Osteoblast (primary cell): ENCODE data around the gene CHSY1. TPM values are rescaled to one million over a fixed set of nuclear protein-coding genes. Genes with fewer than 3 reads are reported as not detected.
A peak's percentile ranks its signal among the peaks of the same experiment; 100 is the strongest.

Experiments used
- DNase-seq: peaks from one replicate; pipeline ENCODE4 v3.0.0; 2011; ENCODE audit warnings: low spot score, mixed read lengths; ENCODE audit not compliant: insufficient read length; ENCODE audit errors: missing footprints
- H2AFZ ChIP-seq: 2 replicates; pipeline ENCODE4 v1.6.0; 2011; ENCODE audit warnings: mild to moderate bottlenecking, low read length
- H3K27ac ChIP-seq: 2 replicates; pipeline ENCODE4 v1.5.1; 2011; ENCODE audit warnings: mild to moderate bottlenecking, low read depth, low read length, moderate library complexity
- H3K27me3 ChIP-seq: 2 replicates; pipeline ENCODE4 v1.6.0; 2012; ENCODE audit warnings: mild to moderate bottlenecking, control low read depth, inconsistent platforms, low read length, moderate library complexity; ENCODE audit not compliant: insufficient read depth
- H3K36me3 ChIP-seq: 2 replicates; pipeline ENCODE4 v1.5.1; 2011; ENCODE audit warnings: mild to moderate bottlenecking, low read length, control low read depth, moderate library complexity; ENCODE audit not compliant: insufficient read depth
- H3K4me1 ChIP-seq: 2 replicates; pipeline ENCODE4 v1.5.1; 2011; ENCODE audit warnings: mild to moderate bottlenecking, low read length, control low read depth, moderate library complexity; ENCODE audit not compliant: insufficient read depth
- H3K4me2 ChIP-seq: 2 replicates; pipeline ENCODE4 v1.6.0; 2011; ENCODE audit warnings: mild to moderate bottlenecking, low read length; ENCODE audit not compliant: insufficient read depth
- H3K4me3 ChIP-seq: fragments of 200-600 bp; sonication (generic); 3 replicates; pipeline ENCODE4 v1.5.1; 2012; ENCODE audit warnings: mild to moderate bottlenecking, low read length, inconsistent platforms; ENCODE audit not compliant: insufficient read depth
- H3K79me2 ChIP-seq: 2 replicates; pipeline ENCODE4 v1.6.0; 2012; ENCODE audit warnings: mild to moderate bottlenecking, low read length, control low read depth, inconsistent platforms; ENCODE audit not compliant: insufficient read depth
- H3K9me3 ChIP-seq: 2 replicates; pipeline ENCODE4 v1.5.1; 2011; ENCODE audit warnings: low read depth, low read length, control low read depth
- H4K20me1 ChIP-seq: 2 replicates; pipeline ENCODE4 v1.6.0; 2012; ENCODE audit warnings: mild to moderate bottlenecking, low read length, control low read depth; ENCODE audit not compliant: insufficient read depth
- CTCF ChIP-seq: IDR thresholded peaks from 2 replicates; pipeline ENCODE4 v1.5.1; 2011; ENCODE audit warnings: mild to moderate bottlenecking, low read depth, low read length, moderate library complexity; ENCODE audit errors: extremely low read depth
- total RNA-seq: library from RNA; depleted of rRNA; stranded (reverse); fragments of >200 nt; gene quantifications from 2 replicates; pipeline ENCODE4 v1.2.3, GENCODE V29; 2012

CHSY1 gene
- total RNA-seq, 1 donor, result 39.1 TPM

- no peaks in the 10 kb centered on the region for H3K79me2 ChIP-seq
- DNase-seq, result no peak
- peaks cover 2% of the 10 kb centered on the region for H3K9me3 ChIP-seq
- no peak overlapping the region for H3K27ac ChIP-seq
- no peaks in the 10 kb centered on the region for H4K20me1 ChIP-seq
- no peak for TF ChIP-seq CTCF
- H3K4me1 ChIP-seq, result peaks cover 5% of the 10 kb centered on the region
- peak overlapping the region; percentile 17 for H3K4me2 ChIP-seq
- H3K27me3 ChIP-seq, result no peaks in the 10 kb centered on the region
- no peak overlapping the region for H3K4me3 ChIP-seq
- no peaks in the 10 kb centered on the region for H3K36me3 ChIP-seq
- peak overlapping the region; percentile 59 for H2AFZ ChIP-seq
Measured at GRCh38 chr15:101148881-101149664, 102.8 kb downstream of the CHSY1 start.

- Histone ChIP-seq H3K36me3 (no peaks in the 10 kb centered on the region), H3K27me3 (no peaks in the 10 kb centered on the region), H3K27ac (no peak overlapping the region), H3K4me3 (no peak overlapping the region), H4K20me1 (no peaks in the 10 kb centered on the region), H3K79me2 (no peaks in the 10 kb centered on the region), H3K4me1 (peaks cover 5% of the 10 kb centered on the region), H2AFZ (peak overlapping the region; percentile 59), H3K9me3 (peaks cover 2% of the 10 kb centered on the region), H3K4me2 (peak overlapping the region; percentile 17)
- no peak for DNase-seq
- no peak for TF ChIP-seq CTCF
Measured at GRCh38 chr15:101148166-101148880, 103.5 kb downstream of the CHSY1 start.

- Histone ChIP-seq H3K36me3 (no peaks in the 10 kb centered on the region), H4K20me1 (no peaks in the 10 kb centered on the region), H3K9me3 (peaks cover 2% of the 10 kb centered on the region), H3K79me2 (no peaks in the 10 kb centered on the region), H3K4me3 (no peak overlapping the region), H2AFZ (no peak overlapping the region), H3K27me3 (no peaks in the 10 kb centered on the region), H3K27ac (no peak overlapping the region), H3K4me2 (no peak overlapping the region), H3K4me1 (peaks cover 5% of the 10 kb centered on the region)
- no peak for TF ChIP-seq CTCF
- DNase-seq, result no peak
Measured at GRCh38 chr15:101147181-101147580, 104.7 kb downstream of the CHSY1 start.

GRCh38 chr15:101146118-101146702 is 105.6 kb downstream of the CHSY1 start:
- Histone ChIP-seq H4K20me1 (no peaks in the 10 kb centered on the region), H3K9me3 (peaks cover 2% of the 10 kb centered on the region), H3K27ac (no peak overlapping the region), H3K4me3 (no peak overlapping the region), H3K4me1 (peaks cover 5% of the 10 kb centered on the region), H3K36me3 (no peaks in the 10 kb centered on the region), H2AFZ (no peak overlapping the region), H3K79me2 (no peaks in the 10 kb centered on the region), H3K27me3 (no peaks in the 10 kb centered on the region), H3K4me2 (no peak overlapping the region)
- TF ChIP-seq CTCF, result no peak
- peak; percentile 23 for DNase-seq
